NCI-H1436 (cell line): Measurements from ENCODE around the gene SLC8A3.

Source experiments
- DNase-seq: peaks from one replicate; lab custom pipeline; 2025; lab: John Stamatoyannopoulos, UW

The SLC8A3 gene

DNA sequence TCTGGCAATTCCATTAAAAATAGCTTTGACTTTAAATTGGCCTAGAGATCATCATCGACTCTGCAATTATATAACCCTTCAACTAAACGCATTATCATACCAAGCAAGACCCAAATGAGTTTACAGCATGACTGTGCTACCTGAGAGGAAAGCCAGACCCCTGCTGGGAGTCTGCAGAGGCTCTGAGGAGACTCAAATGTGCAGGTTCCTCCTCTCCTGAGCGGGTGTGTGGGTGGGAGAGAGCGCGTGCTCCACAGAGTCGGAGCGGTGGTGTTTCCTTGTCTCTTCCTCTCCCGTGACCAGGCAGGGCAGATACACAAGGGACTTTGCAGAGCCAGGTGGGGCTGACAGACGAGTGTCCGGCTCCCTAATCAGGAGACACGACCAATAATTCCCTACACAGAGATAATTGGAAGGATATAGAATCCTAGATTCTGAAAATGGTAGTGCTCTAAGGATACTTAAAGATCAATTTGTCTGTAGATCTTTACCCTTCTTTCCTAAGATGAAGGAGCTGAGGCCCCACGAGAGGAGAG lies 74.1 kb downstream of the SLC8A3 start:
- DNase-seq, result no peak

GRCh38 chr14:70113211-70113610 lies 75.5 kb downstream of the SLC8A3 start:
- no peak for DNase-seq

- no peak for DNase-seq
Observed at GRCh38 chr14:70108419-70108818, 80.3 kb downstream of the SLC8A3 start.

GRCh38 chr14:70107309-70107708 lies 81.4 kb downstream of the SLC8A3 start:
- no peak for DNase-seq

DNA sequence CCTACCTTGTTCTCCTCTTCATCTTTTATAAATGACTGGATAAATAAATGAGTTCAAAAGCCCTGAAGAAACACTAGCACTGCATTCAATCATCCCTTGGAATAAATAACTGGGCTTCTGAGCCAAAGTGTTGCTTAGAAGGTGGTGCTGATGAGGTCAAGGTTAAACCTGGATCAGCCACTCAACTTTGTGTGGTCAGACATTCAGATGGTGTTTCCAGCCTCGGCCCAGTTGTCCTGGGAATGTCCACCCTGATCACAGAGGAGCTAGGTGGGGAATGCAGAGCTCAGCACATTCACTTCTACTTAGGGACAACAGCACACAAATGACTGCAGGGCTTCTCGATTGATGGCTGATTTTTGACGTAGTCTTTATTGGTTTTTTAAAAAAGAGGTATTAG lies 88.7 kb downstream of the SLC8A3 start:
- DNase-seq, result no peak

- DNase-seq, result no peak
Observed at GRCh38 chr14:70098250-70098809, 90.4 kb downstream of the SLC8A3 start.

DNA sequence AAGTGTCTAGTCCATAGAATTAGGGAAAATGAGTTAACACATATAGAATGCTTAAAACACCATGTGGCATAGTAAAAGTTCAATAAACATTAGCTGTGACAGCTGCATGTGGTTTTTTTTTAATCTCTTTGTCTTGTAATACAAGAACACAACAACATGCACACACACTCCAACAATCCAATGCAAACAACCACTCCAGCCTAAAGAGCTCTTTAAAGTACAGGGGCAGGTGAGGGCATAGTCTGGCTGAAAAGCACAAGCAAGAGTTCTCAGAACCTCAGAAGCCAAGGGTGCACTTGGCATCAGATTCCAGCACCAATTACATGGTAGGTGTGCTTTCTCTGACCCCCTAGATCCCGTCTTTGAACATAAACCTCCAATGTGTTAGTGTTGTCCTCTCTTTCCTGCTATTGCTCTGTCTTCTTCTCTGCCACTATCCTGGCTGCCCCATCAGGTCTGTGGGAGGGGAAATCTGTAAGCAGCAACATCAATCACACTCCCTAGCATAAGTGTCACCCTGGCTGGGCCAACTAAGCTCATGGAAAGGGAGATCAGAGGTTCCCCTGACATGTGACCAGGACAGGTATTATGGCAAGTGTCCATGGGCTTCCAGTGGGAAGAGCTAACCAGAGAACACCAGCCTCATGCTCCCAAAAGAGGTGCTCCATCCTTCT lies 91.0 kb downstream of the SLC8A3 start:
- peak; percentile 10 for DNase-seq

DNA sequence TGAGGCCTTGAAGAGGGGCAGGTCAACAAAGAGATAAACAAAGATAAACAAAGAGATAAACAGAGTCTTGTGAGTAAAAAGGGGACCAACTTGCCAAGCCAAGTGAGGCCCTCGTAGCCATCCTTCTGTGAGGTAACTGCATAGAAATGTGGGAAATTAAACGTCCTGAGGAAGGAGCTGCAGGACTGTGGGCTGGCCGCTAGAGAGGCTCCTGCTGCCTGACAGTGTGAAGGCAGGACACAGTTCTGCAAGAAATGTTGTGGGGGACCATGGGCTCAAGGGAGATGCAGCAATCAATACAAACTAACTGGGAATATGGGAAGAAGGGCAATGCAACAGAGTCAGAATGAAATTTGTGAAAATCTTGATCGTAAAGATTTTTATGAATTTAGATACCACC lies 91.9 kb downstream of the SLC8A3 start:
- DNase-seq, result no peak

GRCh38 chr14:70094631-70095030 lies 94.1 kb downstream of the SLC8A3 start:
- DNase-seq, result no peak

GRCh38 chr14:70094106-70094505 lies 94.6 kb downstream of the SLC8A3 start:
- no peak for DNase-seq

DNA sequence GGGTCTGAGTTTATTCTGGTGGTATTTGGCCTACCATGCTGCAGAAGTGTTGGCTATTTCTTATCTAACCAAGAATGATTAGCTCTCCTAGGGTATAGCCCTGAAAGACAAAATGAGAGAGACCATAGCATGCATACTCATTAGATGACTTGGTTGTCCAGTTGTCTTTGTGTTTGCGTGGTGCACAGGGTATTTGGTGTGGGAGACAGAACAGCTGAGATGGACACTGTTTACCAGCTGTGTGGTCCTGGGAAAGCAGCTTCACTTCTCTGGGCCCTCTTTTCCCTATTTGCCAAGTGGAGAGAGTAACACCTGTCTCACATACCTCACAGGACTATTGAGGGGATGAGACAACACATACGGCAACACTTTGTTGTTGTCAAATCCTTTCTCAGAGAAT lies 95.6 kb downstream of the SLC8A3 start:
- no peak for DNase-seq

DNA sequence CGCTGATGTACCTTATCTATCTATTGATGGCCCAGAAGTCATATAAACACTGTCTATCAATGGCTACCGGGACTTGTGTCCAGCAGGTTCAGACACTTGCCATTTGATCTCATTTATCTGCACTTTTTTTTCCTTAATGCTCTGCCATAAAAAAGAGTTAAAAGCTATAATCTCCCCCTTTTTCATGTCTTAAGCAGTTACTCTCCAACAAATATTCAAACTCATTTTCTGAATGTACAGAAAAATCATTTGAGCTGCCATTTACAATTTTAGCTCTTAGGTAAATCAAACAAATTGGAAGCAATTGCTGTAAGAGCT lies 101.4 kb downstream of the SLC8A3 start:
- no peak for DNase-seq

DNA sequence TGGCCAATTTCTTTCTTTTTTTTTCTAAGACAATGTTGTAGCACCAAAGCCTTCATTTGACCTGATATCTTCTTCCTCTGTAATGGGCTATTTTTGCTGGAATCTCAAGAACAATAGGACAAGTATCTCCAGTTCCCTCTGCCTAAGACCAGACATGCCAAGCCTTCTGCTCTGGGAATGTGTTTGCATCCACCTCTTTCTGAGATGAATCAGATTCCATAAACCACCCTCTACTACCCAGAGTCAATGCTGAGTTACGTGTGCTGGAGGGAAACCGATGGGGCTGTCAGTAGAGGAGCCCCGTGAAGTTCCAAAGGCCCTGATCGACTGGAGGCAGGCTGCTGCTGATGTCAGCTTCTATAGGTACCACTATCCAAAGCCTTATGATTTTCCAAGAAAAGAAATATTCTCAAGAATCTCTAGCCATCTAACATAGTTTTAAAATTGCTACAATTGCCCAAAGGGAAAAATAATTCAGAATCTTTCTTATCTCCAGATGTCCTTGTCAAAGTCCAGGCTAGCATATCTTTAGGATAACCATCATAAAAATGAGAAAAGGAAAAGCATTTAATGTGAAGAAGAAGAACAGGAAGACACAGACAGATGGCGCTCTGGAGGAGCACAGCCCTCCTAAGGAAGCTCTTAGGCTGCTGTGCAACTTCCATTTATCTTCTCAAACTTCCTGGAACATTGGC lies 101.9 kb downstream of the SLC8A3 start:
- no peak for DNase-seq

DNA sequence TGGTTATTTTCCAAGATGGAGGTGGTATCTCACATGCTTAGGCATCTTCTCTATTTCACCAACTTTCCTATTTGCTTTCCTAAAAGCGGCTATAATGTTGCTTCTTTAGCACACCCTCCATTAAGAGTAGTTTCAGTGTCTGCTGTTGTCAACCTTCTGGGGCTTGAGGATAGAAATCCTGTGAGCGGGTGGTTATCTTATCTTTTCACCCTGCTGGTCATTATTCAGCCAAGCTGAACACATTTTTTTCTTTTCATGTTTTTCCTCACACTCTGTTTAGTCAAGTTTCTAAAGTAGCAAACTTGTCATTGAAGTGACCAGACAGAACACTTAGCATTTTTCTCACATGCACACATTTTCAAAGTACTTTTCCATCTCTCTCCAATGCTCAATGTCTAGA lies 104.5 kb downstream of the SLC8A3 start:
- DNase-seq, result no peak

GRCh38 chr14:70082394-70082793 lies 106.4 kb downstream of the SLC8A3 start:
- no peak for DNase-seq

- no peak for DNase-seq
Observed at GRCh38 chr14:70080076-70080475, 108.7 kb downstream of the SLC8A3 start.

- DNase-seq, result no peak
Observed at GRCh38 chr14:70078329-70078728, 110.4 kb downstream of the SLC8A3 start.

- DNase-seq, result no peak
Observed at GRCh38 chr14:70077720-70078119, 111.0 kb downstream of the SLC8A3 start.

GRCh38 chr14:70077005-70077404 lies 111.7 kb downstream of the SLC8A3 start:
- DNase-seq, result no peak

DNA sequence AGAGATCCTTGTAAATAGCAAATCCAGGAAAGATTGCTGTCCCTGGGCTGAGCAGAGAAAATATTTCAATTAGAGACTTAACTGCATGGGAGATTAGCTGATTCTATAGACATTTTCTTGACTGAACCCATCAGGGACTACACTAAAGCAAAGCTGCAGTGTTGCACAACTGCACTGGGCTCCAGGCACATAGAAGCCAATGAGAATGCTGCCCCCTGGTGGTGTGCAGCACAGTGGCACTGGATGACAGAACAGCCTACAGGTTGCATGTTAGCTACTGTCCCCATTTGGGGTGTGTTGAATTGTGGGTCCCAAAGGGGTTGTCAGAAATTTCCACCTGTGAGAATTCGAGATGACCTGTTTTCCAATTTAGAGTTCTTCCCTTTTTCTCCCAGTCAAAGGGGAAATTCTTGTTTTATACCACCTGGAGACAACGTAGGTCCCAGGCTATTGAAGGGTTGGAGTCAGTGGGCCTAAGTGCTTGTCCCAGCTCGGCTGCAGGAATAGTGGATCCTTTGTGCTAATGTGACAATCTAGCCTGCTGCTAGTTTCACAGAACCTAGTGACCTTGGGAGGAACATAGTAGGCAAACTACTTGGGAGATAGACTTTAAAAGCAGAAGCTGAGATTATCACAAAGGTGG lies 114.7 kb downstream of the SLC8A3 start:
- DNase-seq, result peak; percentile 50

DNA sequence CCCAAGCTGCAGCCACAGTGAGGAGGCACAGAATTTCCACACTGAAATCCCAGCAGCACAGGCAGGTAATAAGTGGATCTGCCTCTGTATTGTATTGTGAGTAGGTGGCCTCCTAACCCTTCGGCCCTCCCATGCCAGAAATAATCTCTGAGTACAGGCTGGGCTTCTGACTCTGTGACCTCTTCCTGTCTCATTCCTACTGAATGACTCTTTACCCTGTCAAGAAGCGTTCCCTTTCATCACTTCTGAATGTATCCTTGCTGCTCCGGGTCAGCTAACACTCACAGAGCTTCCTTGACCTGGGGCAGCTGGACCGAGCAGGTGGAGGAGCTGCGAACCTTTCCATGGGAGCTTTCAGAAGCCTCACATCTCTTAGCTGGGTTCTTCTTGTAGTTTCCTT lies 119.6 kb downstream of the SLC8A3 start:
- DNase-seq, result no peak

DNA sequence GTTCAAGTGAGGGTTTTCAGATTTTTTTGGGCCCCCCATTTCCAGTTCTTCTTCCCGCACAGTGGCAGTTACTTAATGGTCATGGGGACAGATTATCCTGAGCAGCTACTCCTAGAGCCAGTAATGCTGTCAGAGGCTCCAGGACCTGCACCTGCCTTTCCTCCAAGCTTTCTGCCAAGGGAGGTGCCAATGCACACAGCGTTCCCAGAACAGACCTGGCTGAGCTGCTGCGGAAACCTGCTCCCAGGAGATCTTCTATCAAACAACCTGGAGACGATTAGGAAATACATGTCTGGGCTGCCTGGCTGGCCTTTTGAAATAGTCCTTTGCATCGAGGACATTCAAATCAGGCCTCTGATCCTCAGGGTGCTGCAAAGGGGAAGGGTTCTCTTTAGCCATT lies 120.9 kb downstream of the SLC8A3 start:
- DNase-seq, result no peak
